ENCODE results near the gene MIR17HG.
"Not testable (repeated sequence)": the region's sequence is repeated elsewhere in the genome, so short reads cannot be mapped to it uniquely, and the experiment has no call there.

MIR17HG gene

DNA sequence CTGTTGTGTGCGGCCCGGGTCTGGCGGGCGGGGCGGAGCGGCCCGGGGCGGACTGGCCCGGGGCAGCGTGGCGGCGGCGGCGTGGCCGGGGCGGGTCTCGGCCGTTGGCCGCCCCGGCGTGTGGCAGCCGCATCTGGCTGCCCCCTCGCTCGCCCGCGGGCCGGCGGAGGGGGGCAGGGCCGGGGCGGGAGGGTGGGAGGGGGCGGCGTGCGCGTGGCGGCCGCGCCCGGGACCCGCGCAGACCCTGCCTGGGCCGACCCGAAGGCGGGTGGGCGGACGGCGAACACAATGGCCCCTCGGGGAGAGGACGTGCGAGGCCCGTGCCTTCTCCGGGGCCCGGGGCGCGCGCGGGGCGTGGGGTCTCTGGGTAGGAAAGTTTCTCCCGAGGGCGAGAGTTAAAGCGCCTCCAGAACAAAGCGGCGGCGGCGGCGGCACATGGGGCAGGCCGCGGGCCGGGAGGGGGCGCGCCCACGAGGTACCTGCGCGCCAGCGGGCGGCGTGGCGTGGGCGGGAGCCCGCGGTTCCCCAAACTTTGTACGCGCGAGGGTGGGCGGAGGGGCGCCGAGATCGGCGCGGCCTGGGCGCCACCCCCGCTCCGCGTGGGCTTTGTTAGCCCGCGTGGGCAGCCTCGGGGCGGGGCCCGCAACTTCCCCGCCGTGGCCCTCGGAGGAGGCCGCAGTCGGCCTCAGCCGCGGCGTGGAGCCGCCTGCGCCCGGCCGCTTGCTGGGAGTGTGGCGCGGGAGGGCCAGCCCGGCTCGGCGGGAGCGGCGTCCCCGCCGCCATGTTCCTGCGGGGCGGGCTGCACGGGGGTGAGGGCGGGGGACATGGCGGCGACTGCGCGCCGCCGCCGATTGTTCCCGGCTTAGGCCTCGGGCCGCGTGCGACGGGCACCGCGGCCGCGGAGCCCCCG is 764 bp downstream of the MIR17HG start:
- FAIRE-seq, result no peak

DNA sequence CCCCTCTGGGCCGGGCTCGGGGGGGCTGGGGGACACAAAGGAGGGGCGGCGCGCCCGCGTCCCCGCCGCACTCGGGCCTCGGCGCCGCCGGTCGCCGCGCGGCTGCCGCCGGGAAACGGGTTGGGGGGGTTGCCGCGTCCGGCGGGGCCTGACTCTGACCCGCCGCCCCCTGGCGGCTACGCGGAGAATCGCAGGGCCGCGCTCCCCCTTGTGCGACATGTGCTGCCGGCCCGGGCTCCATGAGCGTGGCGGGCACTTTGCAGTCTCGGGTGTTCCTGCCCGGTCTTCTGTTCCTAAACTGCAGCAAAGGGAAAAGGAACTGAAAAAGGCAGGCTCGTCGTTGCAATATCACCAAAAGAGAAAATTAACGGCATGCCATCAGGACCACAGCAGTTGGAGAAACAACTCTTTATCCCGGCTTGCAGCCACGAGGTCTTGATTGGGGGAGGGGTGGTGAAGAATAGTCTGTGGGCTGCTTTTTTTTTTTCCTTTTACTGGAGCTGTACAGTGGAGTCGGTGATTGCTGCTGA is 1.5 kb downstream of the MIR17HG start:
- FAIRE-seq, result no peak

DNA sequence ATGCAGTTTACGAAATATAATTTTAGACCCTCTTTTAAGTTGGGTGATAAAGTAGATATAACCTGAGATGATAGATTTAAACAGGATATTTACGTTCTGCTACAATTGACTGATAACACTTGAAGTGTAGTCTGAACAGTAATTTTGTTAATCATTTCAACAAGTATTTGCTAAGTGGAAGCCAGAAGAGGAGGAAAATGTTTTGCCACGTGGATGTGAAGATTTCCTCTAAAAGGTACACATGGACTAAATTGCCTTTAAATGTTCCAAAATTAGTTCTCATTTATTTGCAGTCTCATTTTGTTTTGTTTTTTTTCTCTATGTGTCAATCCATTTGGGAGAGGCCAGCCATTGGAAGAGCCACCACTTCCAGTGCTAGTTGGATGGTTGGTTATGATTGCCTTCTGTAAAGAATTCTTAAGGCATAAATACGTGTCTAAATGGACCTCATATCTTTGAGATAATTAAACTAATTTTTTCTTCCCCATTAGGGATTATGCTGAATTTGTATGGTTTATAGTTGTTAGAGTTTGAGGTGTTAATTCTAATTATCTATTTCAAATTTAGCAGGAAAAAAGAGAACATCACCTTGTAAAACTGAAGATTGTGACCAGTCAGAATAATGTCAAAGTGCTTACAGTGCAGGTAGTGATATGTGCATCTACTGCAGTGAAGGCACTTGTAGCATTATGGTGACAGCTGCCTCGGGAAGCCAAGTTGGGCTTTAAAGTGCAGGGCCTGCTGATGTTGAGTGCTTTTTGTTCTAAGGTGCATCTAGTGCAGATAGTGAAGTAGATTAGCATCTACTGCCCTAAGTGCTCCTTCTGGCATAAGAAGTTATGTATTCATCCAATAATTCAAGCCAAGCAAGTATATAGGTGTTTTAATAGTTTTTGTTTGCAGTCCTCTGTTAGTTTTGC is 2.8 kb downstream of the MIR17HG start:
- no peak for FAIRE-seq

DNA sequence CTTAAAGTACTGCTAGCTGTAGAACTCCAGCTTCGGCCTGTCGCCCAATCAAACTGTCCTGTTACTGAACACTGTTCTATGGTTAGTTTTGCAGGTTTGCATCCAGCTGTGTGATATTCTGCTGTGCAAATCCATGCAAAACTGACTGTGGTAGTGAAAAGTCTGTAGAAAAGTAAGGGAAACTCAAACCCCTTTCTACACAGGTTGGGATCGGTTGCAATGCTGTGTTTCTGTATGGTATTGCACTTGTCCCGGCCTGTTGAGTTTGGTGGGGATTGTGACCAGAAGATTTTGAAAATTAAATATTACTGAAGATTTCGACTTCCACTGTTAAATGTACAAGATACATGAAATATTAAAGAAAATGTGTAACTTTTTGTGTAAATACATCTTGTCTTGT is 3.6 kb downstream of the MIR17HG start:
- FAIRE-seq, result no peak

DNA sequence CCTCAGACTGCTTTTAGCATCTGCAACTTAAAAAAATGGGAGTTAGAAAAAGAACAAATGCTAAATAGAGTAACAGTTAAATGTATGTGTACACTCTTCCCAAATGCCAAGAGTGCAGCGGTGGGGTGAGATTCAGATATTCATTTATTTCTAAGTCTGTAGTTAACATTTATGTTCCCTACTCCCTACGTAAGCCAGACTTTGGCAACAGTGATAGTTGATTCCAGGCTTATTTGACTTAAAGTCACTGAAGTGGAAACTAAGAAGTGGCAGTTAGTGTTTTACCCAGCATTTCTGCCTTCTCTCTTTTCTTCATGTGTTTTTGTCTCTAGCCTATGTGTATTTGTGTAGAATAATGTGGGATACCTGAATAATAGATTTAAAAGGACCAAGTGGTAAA is 4.5 kb downstream of the MIR17HG start:
- FAIRE-seq, result no peak

DNA sequence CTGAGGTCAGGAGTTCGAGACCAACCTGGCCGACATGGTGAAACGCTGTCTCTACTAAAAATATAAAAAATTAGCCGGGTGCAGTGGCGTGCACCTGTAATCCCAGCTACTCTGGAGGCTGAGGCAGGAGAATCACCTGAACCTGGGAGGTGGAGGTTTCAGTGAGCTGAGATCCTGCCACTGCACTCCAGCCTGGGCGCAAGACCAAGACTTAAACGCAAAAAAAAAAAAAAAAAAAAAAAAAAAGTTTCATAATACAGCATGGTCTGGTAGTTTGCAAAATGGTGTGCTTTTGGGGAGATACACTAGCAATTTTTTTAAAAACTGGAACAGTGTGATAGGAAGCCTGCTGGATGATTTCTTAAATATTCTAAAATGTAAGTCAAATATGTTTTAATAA is 5.4 kb downstream of the MIR17HG start:
- FAIRE-seq, result not testable (repeated sequence)

DNA sequence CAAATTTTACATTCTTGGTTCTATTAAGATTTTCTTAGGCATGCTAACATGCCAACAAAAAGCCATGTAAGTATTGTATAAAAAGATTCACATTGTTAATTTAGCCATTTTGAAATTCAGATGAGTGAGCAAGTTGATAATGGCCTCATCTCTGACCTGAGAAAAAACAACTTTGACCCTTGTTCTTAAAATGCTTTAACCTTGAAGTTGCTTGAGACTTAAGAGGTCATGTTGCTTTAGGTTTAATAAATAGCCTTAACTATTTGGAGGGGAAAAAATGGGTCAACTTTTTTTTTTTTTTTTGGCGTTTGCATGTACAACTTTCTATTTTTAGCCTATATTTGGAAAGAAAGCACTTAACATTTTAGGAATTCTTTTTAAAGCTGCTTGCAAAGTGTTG is 6.0 kb downstream of the MIR17HG start:
- no peak for FAIRE-seq

DNA sequence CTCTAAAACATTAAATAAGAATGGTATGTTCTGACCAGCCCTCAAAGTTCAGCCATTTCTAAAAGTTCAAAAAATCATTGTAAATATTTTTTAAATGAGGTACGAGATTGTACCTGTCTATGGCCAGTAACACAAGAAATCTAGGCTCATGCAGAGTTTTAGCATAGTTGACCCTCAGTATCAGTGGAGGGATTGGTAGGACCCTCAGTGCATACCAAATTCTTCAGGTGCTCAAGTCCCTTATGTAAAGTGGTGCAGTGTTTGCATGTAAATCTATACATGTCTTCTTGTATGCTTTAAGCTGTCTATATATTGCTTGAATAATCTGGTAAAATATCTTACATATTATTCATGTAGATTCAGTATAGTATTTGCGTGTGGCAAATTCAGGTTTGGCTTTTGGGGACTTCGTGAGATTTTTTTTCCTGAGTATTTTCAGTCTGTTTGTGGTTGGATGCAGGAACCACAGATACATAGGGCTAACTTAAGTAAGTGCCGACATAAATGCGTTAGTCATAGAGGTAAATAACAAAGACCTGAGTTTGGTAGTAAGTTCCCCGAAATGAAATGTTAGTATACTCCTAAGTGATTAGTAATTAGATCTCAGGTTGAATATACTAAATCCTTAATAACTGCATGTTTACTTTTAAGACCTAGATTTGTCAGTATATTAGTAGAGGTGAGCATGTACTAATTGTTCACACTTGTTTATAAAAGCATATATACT is 7.8 kb downstream of the MIR17HG start:
- FAIRE-seq, result no peak

DNA sequence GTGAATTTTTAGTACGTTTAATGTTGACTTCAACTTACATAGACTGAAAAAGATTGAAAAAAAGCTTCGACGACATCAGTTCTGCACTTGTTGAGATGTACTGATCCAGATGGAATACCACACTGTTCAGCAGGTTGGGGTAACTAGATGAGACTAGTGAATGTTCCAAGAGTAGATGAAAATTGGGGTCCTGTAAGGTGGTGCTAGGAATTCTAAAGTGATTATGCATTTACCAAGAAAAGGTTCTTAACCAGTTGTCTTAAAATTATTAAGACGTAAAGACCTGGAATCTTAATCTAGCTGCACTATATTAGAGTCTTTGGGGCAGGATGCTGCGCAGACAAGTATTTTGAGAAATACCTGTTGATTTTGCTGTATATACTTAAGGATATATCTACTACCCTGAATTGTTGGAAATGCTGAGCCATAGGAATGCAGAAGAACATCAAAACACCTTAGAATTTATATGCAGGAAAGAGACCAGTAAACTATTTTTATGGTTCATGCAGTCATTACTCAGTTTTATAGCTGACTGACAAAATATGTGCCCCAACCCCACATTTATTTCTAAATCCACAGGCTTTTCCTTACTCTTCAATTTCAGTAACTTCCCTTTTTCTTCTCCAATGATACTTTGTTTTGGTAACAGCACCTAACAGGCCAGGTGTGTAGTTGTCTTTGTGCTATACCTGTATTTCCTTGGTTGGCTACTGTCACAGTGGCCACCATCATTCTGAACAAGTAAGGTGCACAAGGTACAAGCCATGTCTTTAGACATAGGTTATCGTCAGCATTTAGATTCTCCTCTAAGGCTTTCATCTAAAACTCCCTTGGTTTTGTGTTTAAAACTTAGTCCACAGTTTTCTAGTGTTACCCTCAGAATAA is 8.6 kb downstream of the MIR17HG start:
- FAIRE-seq, result no peak

DNA sequence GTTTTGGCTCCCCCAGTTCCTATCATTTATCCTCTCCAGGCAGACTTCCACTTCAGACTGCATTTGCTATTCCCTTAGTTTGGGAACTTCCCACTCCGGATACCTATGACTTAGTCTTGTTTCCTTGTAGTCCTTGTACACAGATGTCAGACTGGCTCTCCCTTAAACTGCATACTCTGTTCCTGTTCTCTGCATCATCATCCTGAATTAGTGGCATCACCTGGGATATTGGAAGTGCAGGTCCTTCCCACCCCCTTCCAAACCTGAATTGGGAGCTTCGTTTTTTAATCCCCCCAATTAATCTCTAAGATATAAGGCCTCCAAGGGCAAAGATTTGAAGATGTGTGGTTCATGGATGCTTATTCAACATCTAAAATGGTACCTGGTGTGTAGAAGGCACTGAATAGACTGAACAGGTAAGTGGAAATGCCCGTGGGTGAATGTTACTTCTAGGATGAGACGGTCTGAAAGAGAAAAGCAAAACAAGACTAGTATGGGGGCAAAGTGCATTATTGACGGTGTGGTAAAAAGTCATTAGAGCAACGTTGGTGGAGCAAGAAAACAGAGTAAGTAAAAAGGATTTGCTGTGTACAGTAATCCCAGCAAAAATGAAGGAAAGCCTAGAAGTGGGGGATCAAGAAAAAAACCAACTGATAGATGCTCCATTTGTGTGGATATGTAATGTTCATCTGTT is 9.6 kb downstream of the MIR17HG start:
- FAIRE-seq, result no peak

DNA sequence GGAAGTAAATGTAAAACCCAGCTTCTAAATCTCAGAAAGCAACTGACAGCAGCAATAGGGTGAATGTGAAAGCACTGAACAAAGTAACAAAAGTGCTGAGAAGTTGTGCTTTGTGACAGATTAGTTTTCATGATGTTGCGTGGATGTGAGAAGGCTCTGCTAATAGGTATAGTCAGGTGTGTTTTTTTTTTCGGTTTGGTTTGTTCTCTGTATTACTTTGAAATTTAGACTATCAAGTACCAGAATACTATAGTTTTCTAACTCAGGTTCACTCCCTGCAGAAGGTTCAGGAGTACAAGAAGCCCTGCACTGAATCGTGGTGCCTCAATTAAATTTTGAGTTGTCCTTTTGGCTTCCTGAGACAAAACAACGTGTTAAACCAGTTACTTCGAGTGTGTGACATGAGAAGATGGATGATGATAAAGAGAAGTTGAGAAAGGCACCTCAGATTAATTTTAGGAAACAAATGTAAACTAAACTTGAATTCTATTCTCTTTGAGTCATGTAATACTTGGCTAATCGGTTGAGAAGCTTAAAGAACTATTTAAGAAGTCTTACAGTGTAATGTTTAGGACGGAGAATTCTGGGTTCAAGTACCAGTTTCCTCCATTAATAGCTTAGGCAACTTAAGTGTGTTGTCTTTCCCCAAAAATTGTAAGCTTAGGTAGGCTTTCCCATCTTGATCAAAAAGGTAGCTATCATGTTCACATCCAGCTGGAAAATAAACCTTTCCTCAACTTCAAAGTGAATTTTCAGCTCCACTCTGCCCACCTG is 10.3 kb downstream of the MIR17HG start:
- no peak for FAIRE-seq

DNA sequence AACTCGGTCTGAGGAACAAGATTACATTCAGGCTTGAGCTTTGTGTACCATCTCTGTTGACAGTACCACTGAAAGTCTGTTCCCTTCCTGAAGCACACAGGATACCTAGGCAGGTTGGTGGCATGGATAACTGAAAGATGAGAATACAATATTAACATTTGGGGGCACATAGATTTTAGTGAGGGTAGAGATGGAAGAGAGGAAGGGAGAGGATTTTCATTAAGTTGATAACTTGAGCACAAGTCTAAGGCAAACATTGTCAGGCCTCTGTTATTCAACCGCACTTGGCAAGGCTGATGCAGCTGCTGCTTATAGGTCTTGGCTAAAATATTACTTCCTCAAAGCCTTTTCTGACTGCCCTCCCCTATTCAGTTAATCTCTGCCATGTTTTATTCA is 10.9 kb downstream of the MIR17HG start:
- no peak for FAIRE-seq

DNA sequence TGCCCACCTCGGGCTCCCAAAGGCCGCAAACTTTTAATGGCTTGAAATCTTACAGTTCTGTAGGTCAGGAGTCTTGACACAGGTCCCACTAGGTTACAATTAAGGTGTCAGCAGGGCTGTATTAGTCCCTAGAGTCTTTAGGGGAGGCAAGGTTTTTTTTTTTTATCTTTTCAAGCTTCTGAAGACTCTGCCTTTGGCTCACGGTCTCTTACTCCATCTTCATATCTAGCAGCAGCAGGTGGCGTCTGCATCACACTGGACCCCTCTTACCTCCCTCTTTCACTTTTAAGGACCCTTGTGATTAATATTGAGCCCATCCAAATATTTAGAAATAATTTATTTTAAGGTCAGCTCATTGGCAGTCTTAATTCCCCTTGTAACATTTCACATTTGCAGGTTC is 11.6 kb downstream of the MIR17HG start:
- FAIRE-seq, result no peak

DNA sequence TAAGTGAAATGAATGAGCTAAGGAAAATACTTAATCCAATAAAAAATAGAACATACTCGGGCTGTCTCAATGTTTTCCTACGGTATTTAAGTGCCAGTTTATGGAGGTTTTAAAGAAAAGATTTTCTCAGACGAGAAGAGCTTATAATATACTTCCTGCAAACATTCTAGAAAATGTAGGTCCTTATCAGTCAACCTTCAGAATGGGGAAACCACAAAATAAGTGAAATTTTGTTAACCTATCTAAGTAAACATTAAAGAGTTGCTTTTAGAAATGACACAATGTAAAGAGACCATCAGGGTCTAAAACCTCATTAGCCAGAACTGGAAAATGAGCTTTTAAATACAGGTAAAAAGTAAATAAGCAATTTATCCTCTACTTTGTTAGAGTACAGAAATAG is 12.1 kb downstream of the MIR17HG start:
- FAIRE-seq, result no peak

DNA sequence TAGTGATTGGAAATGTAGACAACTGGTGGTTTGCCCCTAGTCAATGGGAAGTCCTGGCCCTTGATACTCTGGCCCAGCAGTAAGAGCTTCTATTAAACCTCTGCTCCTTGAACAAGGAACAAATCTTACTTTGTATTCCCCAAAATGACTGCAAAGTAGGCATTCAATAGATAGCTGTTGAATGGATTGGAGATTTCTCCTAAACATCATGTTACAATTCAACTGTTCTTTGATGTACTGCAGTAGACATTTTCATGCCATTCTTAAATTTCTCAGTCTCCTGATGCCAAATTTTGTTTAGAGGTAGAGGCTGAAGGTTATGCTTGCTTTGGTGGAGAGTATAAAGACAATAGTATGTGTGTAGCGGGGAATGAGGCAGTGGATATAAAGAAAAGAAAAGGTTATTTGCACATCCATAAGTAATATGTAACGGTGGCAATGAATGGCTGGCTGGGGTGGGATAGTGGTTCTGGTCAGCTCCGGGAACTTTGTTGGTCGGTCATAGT is 12.8 kb downstream of the MIR17HG start:
- FAIRE-seq, result no peak

DNA sequence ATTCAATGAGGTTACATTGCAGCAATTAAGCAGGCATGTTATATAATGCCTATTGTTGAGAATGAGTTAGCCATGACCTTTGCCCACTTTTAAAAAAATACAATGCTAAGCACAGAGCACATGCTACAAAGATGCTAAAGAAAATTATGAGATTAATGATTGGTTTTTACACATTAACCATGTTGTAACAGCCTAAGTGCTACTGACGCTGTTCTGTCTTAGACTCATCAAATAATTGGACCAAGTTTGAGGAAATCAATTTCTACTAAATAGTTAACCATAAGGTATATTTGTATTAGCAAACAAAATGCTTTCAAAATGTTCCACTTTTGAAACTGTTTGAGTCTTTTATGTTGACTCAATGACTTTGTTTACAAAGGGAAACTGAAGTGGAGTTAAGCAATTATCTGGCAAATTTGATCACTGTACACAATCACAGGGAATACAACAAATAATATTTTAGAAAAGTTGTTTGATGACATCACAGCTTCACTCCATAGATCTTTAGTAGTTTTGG is 14.3 kb downstream of the MIR17HG start:
- no peak for FAIRE-seq

DNA sequence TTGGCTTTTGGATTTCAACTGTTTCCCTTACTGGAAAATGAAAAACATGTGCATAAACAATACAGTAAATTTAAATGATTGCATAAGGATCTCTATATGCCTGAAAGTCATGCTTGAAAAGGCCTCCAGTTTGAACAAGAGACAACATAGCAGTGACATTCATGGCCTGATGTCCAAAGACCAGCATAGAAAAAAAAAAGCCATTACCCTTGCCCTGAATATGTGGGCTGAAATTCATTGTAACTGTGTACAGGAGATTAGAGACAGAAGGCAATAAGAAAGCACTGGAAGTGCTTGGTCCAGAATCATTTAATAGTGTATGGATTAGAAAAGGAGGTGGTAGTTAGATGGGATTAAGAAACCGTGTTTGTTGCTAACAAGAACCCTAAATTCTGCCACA is 15.4 kb downstream of the MIR17HG start:
- FAIRE-seq, result no peak

DNA sequence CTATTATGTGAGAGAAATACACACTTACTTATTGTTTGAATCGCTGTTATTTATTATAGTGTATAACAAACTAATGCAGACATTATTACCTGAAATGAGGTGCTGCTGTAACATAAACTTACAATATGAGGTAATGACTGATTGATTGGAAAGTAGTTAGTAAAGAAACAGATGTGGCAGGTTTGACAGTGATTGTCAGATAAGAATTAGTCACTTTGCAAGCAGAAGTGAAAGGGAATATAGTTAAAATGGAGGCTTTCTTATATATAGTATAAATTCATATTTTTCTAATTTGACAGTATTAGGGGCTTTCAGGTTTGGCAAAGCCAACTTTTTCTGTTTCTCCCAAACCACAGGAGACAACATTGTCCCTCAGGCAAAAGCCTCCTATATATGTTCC is 20.6 kb downstream of the MIR17HG start:
- no peak for FAIRE-seq

DNA sequence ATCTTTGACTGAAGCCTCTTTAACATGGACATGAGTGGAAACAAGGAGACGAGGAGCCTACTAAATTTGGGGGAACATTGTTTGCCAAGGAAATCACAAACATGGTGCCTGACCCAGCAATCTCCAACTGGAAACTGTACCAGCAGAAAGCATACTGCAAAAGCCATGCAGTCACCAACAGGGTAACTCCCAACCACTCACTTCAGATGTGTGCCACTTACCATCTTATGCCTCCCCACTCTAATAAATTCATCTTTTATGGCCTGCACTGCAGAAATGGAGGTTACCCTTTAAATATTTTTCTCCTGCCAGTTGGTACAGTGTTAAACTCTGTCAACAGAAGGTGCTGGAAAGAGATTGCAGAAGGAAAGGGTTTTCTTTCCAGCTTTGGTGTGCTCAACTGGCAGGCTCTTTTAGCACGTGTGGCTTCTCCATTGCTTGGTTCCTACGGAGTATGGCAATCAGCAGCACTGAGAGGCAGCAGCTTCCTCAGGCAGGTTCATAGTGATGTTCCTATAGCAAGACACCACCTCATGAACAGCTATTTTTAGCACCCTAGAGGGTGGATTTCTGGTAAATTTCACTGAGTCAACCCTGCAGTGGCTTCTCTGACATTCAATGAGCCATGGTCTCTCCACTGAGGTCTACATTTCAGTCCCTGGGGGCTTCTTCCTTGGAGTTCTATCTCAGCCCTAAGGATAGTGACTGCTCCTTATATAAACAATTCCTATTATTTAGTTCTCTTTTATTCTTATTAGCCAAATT is 21.4 kb downstream of the MIR17HG start:
- no peak for FAIRE-seq

Measured in colon (tissue), 2 donors.